GM18505 (cell line): ENCODE measurements around the gene CELSR1.

Experiments used
- ATAC-seq: cut with Tn5 transposase; IDR thresholded peaks from one replicate; pipeline ENCODE4 v1.9.1; 2021; ENCODE audit not compliant: unreplicated experiment
- POLR2A ChIP-seq: IDR thresholded peaks from 4 replicates; pipeline ENCODE4 v1.6.1; 2011; ENCODE audit warnings: borderline replicate concordance; ENCODE audit not compliant: insufficient read depth, insufficient read length; ENCODE audit errors: extremely low read depth

CELSR1 gene

GRCh38 chr22:46340676-46341075 lies 196.7 kb downstream of the CELSR1 start:
- no peak for TF ChIP-seq POLR2A
- no peak for ATAC-seq

- TF ChIP-seq POLR2A = no peak
- no peak for ATAC-seq
Measured at GRCh38 chr22:46339956-46340355, 197.5 kb downstream of the CELSR1 start.

GRCh38 chr22:46338636-46339035 lies 198.8 kb downstream of the CELSR1 start:
- TF ChIP-seq POLR2A = no peak
- ATAC-seq = no peak

GRCh38 chr22:46337870-46338269 lies 199.6 kb downstream of the CELSR1 start:
- no peak for ATAC-seq
- TF ChIP-seq POLR2A = no peak

- ATAC-seq = peak; percentile 12
- no peak for TF ChIP-seq POLR2A
Measured at GRCh38 chr22:46336119-46337078, 201.0 kb downstream of the CELSR1 start.

- TF ChIP-seq POLR2A = peak; percentile 87
- ATAC-seq = peak; percentile 73
Measured at GRCh38 chr22:46335201-46336118, 202.0 kb downstream of the CELSR1 start, which contains the start of gene TRMU. TRMU (plus strand) TSS chr22:46335714; CDS start chr22:46335765, 51 bp downstream.

GRCh38 chr22:46331496-46331895 lies 205.9 kb downstream of the CELSR1 start:
- no peak for TF ChIP-seq POLR2A
- ATAC-seq = no peak

- no peak for ATAC-seq
- no peak for TF ChIP-seq POLR2A
Measured at GRCh38 chr22:46330426-46330825, 207.0 kb downstream of the CELSR1 start.

- no peak for ATAC-seq
Measured at GRCh38 chr22:46329616-46330015, 207.8 kb downstream of the CELSR1 start.

GRCh38 chr22:46328797-46329196 lies 208.6 kb downstream of the CELSR1 start:
- ATAC-seq = no peak
- no peak for TF ChIP-seq POLR2A

More at GRCh38 chr22:46329616-46330015, 207.8 kb downstream of the CELSR1 start:
- TF ChIP-seq POLR2A = no peak

GRCh38 chr22:46327691-46328465 lies 209.5 kb downstream of the CELSR1 start:
- TF ChIP-seq POLR2A = no peak
- ATAC-seq = no peak

- TF ChIP-seq POLR2A = no peak
- no peak for ATAC-seq
Measured at GRCh38 chr22:46326066-46326680, 211.2 kb downstream of the CELSR1 start.

GRCh38 chr22:46323162-46323561 lies 214.3 kb downstream of the CELSR1 start:
- no peak for TF ChIP-seq POLR2A
- no peak for ATAC-seq

GRCh38 chr22:46322711-46323110 lies 214.7 kb downstream of the CELSR1 start:
- no peak for ATAC-seq
- TF ChIP-seq POLR2A = no peak
